Measurements from ENCODE around the gene CELA2A. TPM values are rescaled to one million over a fixed set of nuclear protein-coding genes. Genes with fewer than 3 reads are reported as not detected.

CELA2A gene
- total and polyA plus RNA-seq, 2 of the 13 experiments (the other 11 are each of a cell fraction or from before 2014, with no cell fraction given), result not detected

DNA sequence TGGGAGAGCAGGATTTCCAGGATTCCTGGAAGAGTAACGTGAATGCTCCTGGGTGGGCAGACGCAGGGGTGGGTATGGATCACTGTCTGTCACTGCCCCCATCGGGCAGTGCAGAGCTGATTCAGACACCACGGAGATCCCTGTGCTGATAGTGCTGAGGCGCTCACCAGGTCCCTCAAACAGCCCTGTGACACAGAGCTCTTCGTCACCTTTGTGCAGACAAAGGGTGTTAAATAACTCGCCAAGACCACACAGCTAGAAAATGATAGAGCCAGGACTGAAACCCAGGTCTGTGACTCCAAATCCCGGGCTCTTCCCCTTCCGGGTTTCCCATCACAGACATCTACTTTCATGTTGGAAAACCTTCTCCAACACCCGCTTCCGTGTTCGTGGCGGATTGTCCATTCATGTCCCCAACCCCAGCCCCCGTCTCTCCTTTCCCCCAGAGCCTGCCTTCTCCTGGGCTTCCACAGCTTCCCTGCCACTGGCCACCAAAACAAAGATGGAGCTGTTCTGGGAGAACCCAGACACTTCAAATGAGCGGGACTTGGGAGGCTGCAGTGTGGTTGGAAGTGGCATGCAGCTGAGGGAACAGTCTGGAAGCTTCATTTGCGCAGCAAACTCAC is 44.2 kb upstream of the CELA2A start:
- peaks cover 0 to 1% of the 10 kb centered on the region in 2 experiments; a peak in 2 of 5 replicates for H3K36me3 ChIP-seq (replicated peaks in 1 of 2; ENCODE audit: control insufficient read depth in 1 of 2, insufficient read depth in 2 of 2, low read length in 2 of 2)
- TF ChIP-seq NPAS2 (CRISPR knock-in tag; IDR thresholded peaks at IDR 0.05; ENCODE audit: borderline replicate concordance) (no peak), CAMTA2 (CRISPR knock-in tag; IDR thresholded peaks at IDR 0.05; ENCODE audit: borderline replicate concordance) (no peak), SP4 (CRISPR knock-in tag; IDR thresholded peaks at IDR 0.05) (no peak), POGZ (CRISPR knock-in tag; IDR thresholded peaks at IDR 0.05) (no peak), MLLT10 (CRISPR knock-in tag; IDR thresholded peaks at IDR 0.05) (no peak), SP2 (CRISPR knock-in tag; IDR thresholded peaks at IDR 0.05) (no peak), SAP130 (CRISPR knock-in tag; IDR thresholded peaks at IDR 0.05; ENCODE audit: low read depth) (no peak), FOXK1 (CRISPR knock-in tag; IDR thresholded peaks at IDR 0.05; ENCODE audit: borderline replicate concordance, low read depth) (no peak), KLF6 (CRISPR knock-in tag; IDR thresholded peaks at IDR 0.05) (no peak), PRPF4 (IDR thresholded peaks at IDR 0.05; ENCODE audit: low read depth, low read length, poor library complexity, severe bottlenecking) (no peak), HINFP (CRISPR knock-in tag; IDR thresholded peaks at IDR 0.05; ENCODE audit: low read depth) (no peak), ZNF780A (CRISPR knock-in tag; IDR thresholded peaks at IDR 0.05) (no peak), ATRX (CRISPR knock-in tag; IDR thresholded peaks at IDR 0.05; ENCODE audit: borderline replicate concordance) (no peak)
- TF ChIP-seq, protein P1, sequence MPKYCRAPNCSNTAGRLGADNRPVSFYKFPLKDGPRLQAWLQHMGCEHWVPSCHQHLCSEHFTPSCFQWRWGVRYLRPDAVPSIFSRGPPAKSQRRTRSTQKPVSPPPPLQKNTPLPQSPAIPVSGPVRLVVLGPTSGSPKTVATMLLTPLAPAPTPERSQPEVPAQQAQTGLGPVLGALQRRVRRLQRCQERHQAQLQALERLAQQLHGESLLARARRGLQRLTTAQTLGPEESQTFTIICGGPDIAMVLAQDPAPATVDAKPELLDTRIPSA (CRISPR knock-in tag; IDR thresholded peaks at IDR 0.05; ENCODE audit: borderline replicate concordance), result no peak
- TF ChIP-seq, protein P2, sequence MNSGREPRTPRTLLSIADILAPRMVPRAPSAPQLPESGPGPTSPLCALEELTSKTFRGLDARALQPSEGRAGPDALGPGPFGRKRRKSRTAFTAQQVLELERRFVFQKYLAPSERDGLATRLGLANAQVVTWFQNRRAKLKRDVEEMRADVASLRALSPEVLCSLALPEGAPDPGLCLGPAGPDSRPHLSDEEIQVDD (CRISPR knock-in tag; IDR thresholded peaks at IDR 0.05; ENCODE audit: borderline replicate concordance), result no peak
- DNase-seq (ENCODE audit: low spot score) (no peak), FAIRE-seq (no peak), ATAC-seq (no peak)
- in situ Hi-C loops (cut with HindIII; ENCODE audit: extremely low pct_ligation_motif_present, low pct_unique_long_range_greater_than_20kb) (no loop called here), intact Hi-C loops (cut with micrococcal nuclease; ENCODE audit: unreplicated experiment) (no loop called here)
- H3K27me3 ChIP-seq (ENCODE audit: control insufficient read depth in 1 of 2, insufficient read depth in 2 of 2, low read length in 2 of 2), result peaks cover 3 to 19% of the 10 kb centered on the region in 2 experiments; a peak in 3 of 5 replicates
- peaks cover 46% of the 10 kb centered on the region for H3K4me1 ChIP-seq (ENCODE audit: insufficient read depth, low read length)
- ChIA-PET CTCF (ENCODE audit: low intra/inter-chr PET ratio, low total read pairs) (no interaction called here), POLR2A (interaction anchor here (0.9 kb wide), 1 partner anchor 9 kb away, joined by 3 read pairs; no protein-coding TSS in a partner anchor)
- 0 out of 2 replicates have a peak overlapping the region, but pooled peaks have one; percentile 91 for H3K4me2 ChIP-seq (ENCODE audit: low read depth, low read length)
- no peak overlapping the region for H2AFZ ChIP-seq (ENCODE audit: low read length)
- H3K79me2 ChIP-seq (ENCODE audit: insufficient read depth, low read length), result no peaks in the 10 kb centered on the region
- 97% methylated on average over 10 of the region's 16 CpGs for WGBS (ENCODE audit: low lambda C conversion rate)
- H3K4me3 ChIP-seq (replicated peaks in 1 of 3; ENCODE audit: insufficient read depth in 1 of 3, low read depth in 2 of 3, low read length in 3 of 3), result no peak overlapping the region
- no peak overlapping the region for H3K27ac ChIP-seq (ENCODE audit: extremely low read length, insufficient read depth, low read length)
- no peaks in the 10 kb centered on the region for H4K20me1 ChIP-seq (ENCODE audit: insufficient read depth, low read length)
- H3K9me3 ChIP-seq (ENCODE audit: low read length), result no peaks in the 10 kb centered on the region
- no TSS peak for BruUV-seq (replicated peaks)
- H3K9ac ChIP-seq (ENCODE audit: insufficient read depth, low read depth, low read length), result no peak overlapping the region

All from HepG2 (cell line).